GM12878 (cell line): ENCODE measurements around the gene RPS15A. TPM values are rescaled to one million over a fixed set of nuclear protein-coding genes. Genes with fewer than 3 reads are reported as not detected.
A peak's percentile ranks its signal among the peaks of the same experiment; 100 is the strongest.

Source experiments
- ASH2L ChIP-seq: fragments of 300-600, 200-600 bp; sonication (generic); IDR thresholded peaks from 2 replicates; pipeline ENCODE4 v1.6.1; 2017; ENCODE audit warnings: low read depth, mild to moderate bottlenecking, borderline replicate concordance
- BCL11A ChIP-seq: IDR thresholded peaks from 2 replicates; pipeline ENCODE4 v1.6.1; 2011; ENCODE audit warnings: low read depth, low read length
- CBX3 ChIP-seq: fragments of 200-600 bp; sonication (generic); IDR thresholded peaks from 2 replicates; pipeline ENCODE4 v1.6.1; 2016; ENCODE audit warnings: low read depth, borderline replicate concordance
- CHD1 ChIP-seq: IDR thresholded peaks from 2 replicates; pipeline ENCODE4 v1.6.1; 2012; ENCODE audit warnings: low read depth, low read length, improper control_type of control experiment
- CREM ChIP-seq: IDR thresholded peaks from 2 replicates; pipeline ENCODE4 v1.6.1; 2014; ENCODE audit warnings: antibody characterized with exemption, low read depth
- DPF2 ChIP-seq: fragments of 450-650 bp; IDR thresholded peaks from 2 replicates; pipeline ENCODE4 v1.6.1; 2017; ENCODE audit warnings: mild to moderate bottlenecking
- E2F4 ChIP-seq: IDR thresholded peaks from 2 replicates; pipeline ENCODE4 v1.6.1; 2012; ENCODE audit warnings: low read depth, low read length, improper control_type of control experiment
- ELK1 ChIP-seq: IDR thresholded peaks from 2 replicates; pipeline ENCODE4 v1.6.1; 2012; ENCODE audit warnings: low read depth, low read length, improper control_type of control experiment
- HDAC2 ChIP-seq: fragments of 200-600 bp; sonication (generic); IDR thresholded peaks from 2 replicates; pipeline ENCODE4 v1.6.1; 2017
- KAT2A ChIP-seq: conservative IDR thresholded peaks from 2 replicates; pipeline ENCODE4 v1.6.1; 2011; ENCODE audit warnings: low read depth, low read length; ENCODE audit not compliant: control insufficient read depth
- MYC ChIP-seq: IDR thresholded peaks from 2 replicates; pipeline ENCODE4 v1.6.1; 2011; ENCODE audit warnings: mild to moderate bottlenecking, low read length, moderate library complexity, inconsistent platforms; ENCODE audit not compliant: insufficient read depth, insufficient replicate concordance, insufficient read length, severe bottlenecking
- NKRF ChIP-seq: fragments of 450-650 bp; conservative IDR thresholded peaks from 2 replicates; pipeline ENCODE4 v1.6.1; 2017; ENCODE audit warnings: mild to moderate bottlenecking, moderate library complexity
- PKNOX1 ChIP-seq: fragments of 450-650 bp; IDR thresholded peaks from 2 replicates; pipeline ENCODE4 v1.6.1; 2016; ENCODE audit warnings: mild to moderate bottlenecking
- POLR2AphosphoS2 ChIP-seq: IDR thresholded peaks from 2 replicates; pipeline ENCODE4 v1.6.1; 2011; ENCODE audit warnings: low read depth, mild to moderate bottlenecking, low read length, improper control_type of control experiment, moderate library complexity
- POLR2AphosphoS5 ChIP-seq: IDR thresholded peaks from 2 replicates; pipeline ENCODE4 v1.6.1; 2011; ENCODE audit warnings: mild to moderate bottlenecking, low read length, inconsistent platforms
- SMAD1 ChIP-seq: fragments of 450-650 bp; IDR thresholded peaks from 2 replicates; pipeline ENCODE4 v1.6.1; 2018; ENCODE audit warnings: mild to moderate bottlenecking, low read depth; ENCODE audit not compliant: partially characterized antibody
- SMAD5 ChIP-seq: IDR thresholded peaks from 2 replicates; pipeline ENCODE4 v1.6.1; 2016; ENCODE audit warnings: antibody characterized with exemption, low read depth
- SREBF1 ChIP-seq: IDR thresholded peaks from 2 replicates; pipeline ENCODE4 v1.6.1; 2012; ENCODE audit warnings: mild to moderate bottlenecking, low read length
- TARDBP ChIP-seq: IDR thresholded peaks from 2 replicates; pipeline ENCODE4 v1.6.1; 2016; ENCODE audit warnings: borderline replicate concordance
- ZSCAN29 ChIP-seq: fragments of 450-650 bp; IDR thresholded peaks from 2 replicates; pipeline ENCODE4 v1.6.1; 2017; ENCODE audit warnings: mild to moderate bottlenecking, moderate library complexity
- polyA plus RNA-seq, 11 experiments: library from polyadenylated mRNA; depleted of rRNA in 4 of 11; unstranded in 6 of 11; stranded (reverse) in 5 of 11; fragments of >200 nt; fragmentation: Nextera tagmentation in 4 of 11; fragmentation: Illumina TruSeq in 1 of 11; extraction: Ambion mirVana in 4 of 11; extraction: Trizol in 1 of 11; gene quantifications; 1 replicate in 1 of 11; 2 replicates in 10 of 11; pipeline versions ENCODE4 v1.2.1 to v1.2.3, GENCODE V29; 2011 to 2016; ENCODE audit warnings: inconsistent platforms in 2 of 11, missing spikeins in 2 of 11, low read depth in 1 of 11
- total RNA-seq, 4 experiments: library from RNA; depleted of rRNA in 3 of 4; stranded (reverse); fragments of >200 nt in 3 of 4; fragmentation: Illumina TruSeq in 1 of 4; extraction: Trizol in 1 of 4; gene quantifications; 2 replicates each; pipeline versions ENCODE4 v1.2.1 to v1.2.3, GENCODE V29; 2013 to 2021
- TF ChIP-seq, protein P1 (sequence below): fragments of 450-650 bp; IDR thresholded peaks from 2 replicates; pipeline ENCODE4 v1.6.1; 2016; ENCODE audit warnings: mild to moderate bottlenecking, moderate library complexity, borderline replicate concordance

RPS15A gene
- total and polyA plus RNA-seq, 10 of the 15 experiments (the other 5 are each of a cell fraction or from before 2014, with no cell fraction given): 1,566 to 6,408 (median 2,999) TPM

DNA sequence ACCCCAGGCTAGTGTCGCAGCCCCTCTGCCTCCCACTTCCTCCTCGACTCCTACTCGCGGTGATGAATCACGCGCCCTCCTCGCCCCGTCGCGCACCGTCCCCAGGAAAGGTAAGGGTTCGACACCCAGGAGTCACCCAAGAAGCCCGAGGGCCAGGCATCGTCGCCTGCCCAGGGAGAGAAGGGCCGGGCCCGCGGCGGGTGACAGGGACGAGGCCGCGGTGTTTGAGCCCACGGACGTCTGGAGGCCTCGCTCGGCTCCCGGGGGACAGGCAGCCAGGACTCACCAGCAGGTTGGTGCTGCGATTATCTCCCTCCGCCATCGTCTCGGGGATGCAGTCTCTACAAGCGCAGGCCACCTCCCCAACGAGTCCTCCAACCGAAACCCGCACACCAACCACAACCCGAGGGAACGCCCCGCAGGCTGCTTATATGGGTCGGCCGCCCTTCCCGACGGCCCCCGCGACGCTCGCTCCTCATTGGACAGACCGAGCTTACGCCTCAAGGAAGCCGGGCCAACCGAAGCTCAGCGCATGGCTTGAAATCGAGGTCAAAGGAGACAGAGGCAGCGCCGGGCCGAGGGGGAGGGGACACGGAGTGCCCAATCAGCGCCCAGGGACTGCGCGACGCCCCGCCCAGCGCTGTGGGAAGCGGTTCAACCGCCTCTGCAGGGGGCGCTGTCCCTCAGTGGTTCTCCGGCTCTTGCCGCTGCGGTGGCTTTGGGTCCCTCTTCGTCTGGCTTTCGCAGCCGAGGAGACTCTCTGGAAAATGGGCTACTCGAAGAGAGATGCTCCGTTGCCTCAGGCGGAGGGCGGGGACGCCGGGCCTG, 11.2 kb upstream of the RPS15A start, which contains the start of gene ARL6IP1 (continued):
- TF ChIP-seq, protein P1, sequence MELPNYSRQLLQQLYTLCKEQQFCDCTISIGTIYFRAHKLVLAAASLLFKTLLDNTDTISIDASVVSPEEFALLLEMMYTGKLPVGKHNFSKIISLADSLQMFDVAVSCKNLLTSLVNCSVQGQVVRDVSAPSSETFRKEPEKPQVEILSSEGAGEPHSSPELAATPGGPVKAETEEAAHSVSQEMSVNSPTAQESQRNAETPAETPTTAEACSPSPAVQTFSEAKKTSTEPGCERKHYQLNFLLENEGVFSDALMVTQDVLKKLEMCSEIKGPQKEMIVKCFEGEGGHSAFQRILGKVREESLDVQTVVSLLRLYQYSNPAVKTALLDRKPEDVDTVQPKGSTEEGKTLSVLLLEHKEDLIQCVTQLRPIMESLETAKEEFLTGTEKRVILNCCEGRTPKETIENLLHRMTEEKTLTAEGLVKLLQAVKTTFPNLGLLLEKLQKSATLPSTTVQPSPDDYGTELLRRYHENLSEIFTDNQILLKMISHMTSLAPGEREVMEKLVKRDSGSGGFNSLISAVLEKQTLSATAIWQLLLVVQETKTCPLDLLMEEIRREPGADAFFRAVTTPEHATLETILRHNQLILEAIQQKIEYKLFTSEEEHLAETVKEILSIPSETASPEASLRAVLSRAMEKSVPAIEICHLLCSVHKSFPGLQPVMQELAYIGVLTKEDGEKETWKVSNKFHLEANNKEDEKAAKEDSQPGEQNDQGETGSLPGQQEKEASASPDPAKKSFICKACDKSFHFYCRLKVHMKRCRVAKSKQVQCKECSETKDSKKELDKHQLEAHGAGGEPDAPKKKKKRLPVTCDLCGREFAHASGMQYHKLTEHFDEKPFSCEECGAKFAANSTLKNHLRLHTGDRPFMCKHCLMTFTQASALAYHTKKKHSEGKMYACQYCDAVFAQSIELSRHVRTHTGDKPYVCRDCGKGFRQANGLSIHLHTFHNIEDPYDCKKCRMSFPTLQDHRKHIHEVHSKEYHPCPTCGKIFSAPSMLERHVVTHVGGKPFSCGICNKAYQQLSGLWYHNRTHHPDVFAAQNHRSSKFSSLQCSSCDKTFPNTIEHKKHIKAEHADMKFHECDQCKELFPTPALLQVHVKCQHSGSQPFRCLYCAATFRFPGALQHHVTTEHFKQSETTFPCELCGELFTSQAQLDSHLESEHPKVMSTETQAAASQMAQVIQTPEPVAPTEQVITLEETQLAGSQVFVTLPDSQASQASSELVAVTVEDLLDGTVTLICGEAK: no peak; the same call in 1 of the 2 replicates
- no peak for TF ChIP-seq ELK1
- TF ChIP-seq SREBF1: no peak
- 0 out of 2 replicates have a peak, but pooled peaks have one; percentile 64 for TF ChIP-seq HDAC2
- TF ChIP-seq CREM: peak; percentile 67
- TF ChIP-seq CBX3: no peak
- no peak for TF ChIP-seq ASH2L
- TF ChIP-seq POLR2AphosphoS5: peak; percentile 99
- peak; percentile 96 for TF ChIP-seq SMAD5
- no peak for TF ChIP-seq KAT2A
- no peak for TF ChIP-seq ZSCAN29
- peak; percentile 64 for TF ChIP-seq SMAD1
- peak; percentile 31; the same call in 1 of the 2 replicates for TF ChIP-seq PKNOX1
- TF ChIP-seq POLR2AphosphoS2: peak; percentile 98
- TF ChIP-seq CHD1: peak; percentile 85; the same call in 1 of the 2 replicates
- peak; percentile 85 for TF ChIP-seq DPF2
- no peak; the same call in 1 of the 2 replicates for TF ChIP-seq TARDBP
- no peak for TF ChIP-seq BCL11A
- TF ChIP-seq E2F4: peak; percentile 81
- TF ChIP-seq MYC: no peak
- TF ChIP-seq NKRF: peak; percentile 89
